ENCODE measurements around the gene PLEKHM3.

The PLEKHM3 gene

GRCh38 chr2:207778298-207778882 is 246.9 kb downstream of the PLEKHM3 start:
- Histone ChIP-seq H3K4me3 (ENCODE audit: low read length) (no peak overlapping the region), H3K9ac (ENCODE audit: low read length) (no peak overlapping the region), H3K4me1 (ENCODE audit: low read length) (peaks cover 4% of the 10 kb centered on the region), H3K36me3 (replicated peaks; ENCODE audit: low read depth, low read length) (no peaks in the 10 kb centered on the region), H2AFZ (ENCODE audit: low read depth, low read length) (no peak overlapping the region), H3K9me3 (ENCODE audit: insufficient read depth, low read length) (no peaks in the 10 kb centered on the region), H3K27me3 (ENCODE audit: low read depth, low read length) (no peaks in the 10 kb centered on the region; the same call in none of the 2 replicates), H3K4me2 (ENCODE audit: low read length) (no peak overlapping the region), H3K27ac (ENCODE audit: low read length) (no peak overlapping the region), H4K20me1 (ENCODE audit: insufficient read depth, low read length) (no peaks in the 10 kb centered on the region), H3K79me2 (ENCODE audit: low read length) (no peaks in the 10 kb centered on the region)
- TF ChIP-seq EZH2phosphoT487 (IDR thresholded peaks at IDR 0.05; ENCODE audit: low read depth) (no peak), CTCF (IDR thresholded peaks at IDR 0.05; ENCODE audit: low read depth, low read length) (no peak)

GRCh38 chr2:207777124-207777523 is 248.2 kb downstream of the PLEKHM3 start:
- no peaks in the 10 kb centered on the region for H3K36me3 ChIP-seq (replicated peaks; ENCODE audit: low read depth, low read length)
- TF ChIP-seq CTCF (IDR thresholded peaks at IDR 0.05; ENCODE audit: low read depth, low read length) (no peak), EZH2phosphoT487 (IDR thresholded peaks at IDR 0.05; ENCODE audit: low read depth) (no peak)
- H3K27me3 ChIP-seq (ENCODE audit: low read depth, low read length) = no peaks in the 10 kb centered on the region; the same call in none of the 2 replicates
- H3K4me2 ChIP-seq (ENCODE audit: low read length) = no peak overlapping the region
- H4K20me1 ChIP-seq (ENCODE audit: insufficient read depth, low read length) = no peaks in the 10 kb centered on the region
- H3K4me3 ChIP-seq (ENCODE audit: low read length) = no peak overlapping the region
- no peak overlapping the region for H2AFZ ChIP-seq (ENCODE audit: low read depth, low read length)
- H3K9me3 ChIP-seq (ENCODE audit: insufficient read depth, low read length) = no peaks in the 10 kb centered on the region
- H3K4me1 ChIP-seq (ENCODE audit: low read length) = no peaks in the 10 kb centered on the region
- no peaks in the 10 kb centered on the region for H3K79me2 ChIP-seq (ENCODE audit: low read length)
- H3K27ac ChIP-seq (ENCODE audit: low read length) = no peak overlapping the region
- H3K9ac ChIP-seq (ENCODE audit: low read length) = no peak overlapping the region

- no peaks in the 10 kb centered on the region for H4K20me1 ChIP-seq (ENCODE audit: insufficient read depth, low read length)
- no peak overlapping the region for H3K9ac ChIP-seq (ENCODE audit: low read length)
- peaks cover 5% of the 10 kb centered on the region; the same call in 1 of the 2 replicates for H3K4me1 ChIP-seq (ENCODE audit: low read length)
- H3K36me3 ChIP-seq (replicated peaks; ENCODE audit: low read depth, low read length) = no peaks in the 10 kb centered on the region
- no peaks in the 10 kb centered on the region for H3K79me2 ChIP-seq (ENCODE audit: low read length)
- H3K9me3 ChIP-seq (ENCODE audit: insufficient read depth, low read length) = no peaks in the 10 kb centered on the region
- H3K4me2 ChIP-seq (ENCODE audit: low read length) = no peak overlapping the region
- H2AFZ ChIP-seq (ENCODE audit: low read depth, low read length) = no peak overlapping the region
- no peak overlapping the region for H3K4me3 ChIP-seq (ENCODE audit: low read length)
- H3K27me3 ChIP-seq (ENCODE audit: low read depth, low read length) = no peaks in the 10 kb centered on the region
- TF ChIP-seq CTCF (IDR thresholded peaks at IDR 0.05; ENCODE audit: low read depth, low read length) (no peak), EZH2phosphoT487 (IDR thresholded peaks at IDR 0.05; ENCODE audit: low read depth) (no peak)
- H3K27ac ChIP-seq (ENCODE audit: low read length) = no peak overlapping the region
Measured at GRCh38 chr2:207775473-207775872, 249.9 kb downstream of the PLEKHM3 start.

- Histone ChIP-seq H4K20me1 (ENCODE audit: insufficient read depth, low read length) (no peaks in the 10 kb centered on the region), H3K79me2 (ENCODE audit: low read length) (no peaks in the 10 kb centered on the region), H3K9me3 (ENCODE audit: insufficient read depth, low read length) (no peaks in the 10 kb centered on the region), H3K27me3 (ENCODE audit: low read depth, low read length) (no peaks in the 10 kb centered on the region), H3K4me2 (ENCODE audit: low read length) (no peak overlapping the region), H3K36me3 (replicated peaks; ENCODE audit: low read depth, low read length) (peaks cover under 1% of the 10 kb centered on the region), H3K27ac (ENCODE audit: low read length) (no peak overlapping the region), H3K9ac (ENCODE audit: low read length) (no peak overlapping the region), H3K4me1 (ENCODE audit: low read length) (peaks cover 12% of the 10 kb centered on the region), H3K4me3 (ENCODE audit: low read length) (no peak overlapping the region), H2AFZ (ENCODE audit: low read depth, low read length) (no peak overlapping the region)
- no peak for TF ChIP-seq CTCF (IDR thresholded peaks at IDR 0.05; ENCODE audit: low read depth, low read length)
- no peak for TF ChIP-seq EZH2phosphoT487 (IDR thresholded peaks at IDR 0.05; ENCODE audit: low read depth)
Measured at GRCh38 chr2:207772844-207773205, 252.5 kb downstream of the PLEKHM3 start.

Data from OCI-LY3 (cell line).